Measurements from ENCODE around the gene TMEM59L.

Gene TMEM59L

GRCh38 chr19:18611327-18612050 lies 1.2 kb upstream of the TMEM59L start:
- DNase-seq (ENCODE audit: low read depth): no peak
- TF ChIP-seq CTCF (IDR thresholded peaks at IDR 0.05; ENCODE audit: insufficient read depth, low read depth, low read length, missing control alignments): no peak
- H3K4me3 ChIP-seq (ENCODE audit: low read depth, low read length): no peak overlapping the region

- no peak for TF ChIP-seq CTCF (IDR thresholded peaks at IDR 0.05; ENCODE audit: insufficient read depth, low read depth, low read length, missing control alignments)
- no peak overlapping the region for H3K4me3 ChIP-seq (ENCODE audit: low read depth, low read length)
- DNase-seq (ENCODE audit: low read depth): no peak
Observed at GRCh38 chr19:18612051-18612771, 459 bp upstream of the TMEM59L start.

GRCh38 chr19:18613589-18614234 lies 1.0 kb downstream of the TMEM59L start:
- no peak for TF ChIP-seq CTCF (IDR thresholded peaks at IDR 0.05; ENCODE audit: insufficient read depth, low read depth, low read length, missing control alignments)
- H3K4me3 ChIP-seq (ENCODE audit: low read depth, low read length): no peak overlapping the region
- no peak for DNase-seq (ENCODE audit: low read depth)

- no peak overlapping the region for H3K4me3 ChIP-seq (ENCODE audit: low read depth, low read length)
- no peak for DNase-seq (ENCODE audit: low read depth)
- no peak for TF ChIP-seq CTCF (IDR thresholded peaks at IDR 0.05; ENCODE audit: insufficient read depth, low read depth, low read length, missing control alignments)
Observed at GRCh38 chr19:18616023-18616422, 3.4 kb downstream of the TMEM59L start.

- no peak for DNase-seq (ENCODE audit: low read depth)
- no peak for TF ChIP-seq CTCF (IDR thresholded peaks at IDR 0.05; ENCODE audit: insufficient read depth, low read depth, low read length, missing control alignments)
- H3K4me3 ChIP-seq (ENCODE audit: low read depth, low read length): no peak overlapping the region
Observed at GRCh38 chr19:18617562-18617961, 4.9 kb downstream of the TMEM59L start.

- DNase-seq (ENCODE audit: low read depth): no peak
- H3K4me3 ChIP-seq (ENCODE audit: low read depth, low read length): no peak overlapping the region
- no peak for TF ChIP-seq CTCF (IDR thresholded peaks at IDR 0.05; ENCODE audit: insufficient read depth, low read depth, low read length, missing control alignments)
Observed at GRCh38 chr19:18618236-18618635, 5.6 kb downstream of the TMEM59L start.
